ENCODE measurements around the gene SLAMF1.

Gene SLAMF1

GRCh38 chr1:160646180-160646579 is 664 bp downstream of the SLAMF1 start:
- no peak for DNase-seq (ENCODE audit: low spot score)
- no CpG with 5 or more reads among the region's 1 CpG for WGBS, 2 donors (ENCODE audit: extremely low coverage in 2 of 2, insufficient read length in 2 of 2, insufficient replicate concordance in 1 of 2)
- H3K23ac ChIP-seq (ENCODE audit: low read depth, low read length, poor library complexity): no peak overlapping the region

GRCh38 chr1:160645386-160646130 is 1.3 kb downstream of the SLAMF1 start:
- no peak for DNase-seq (ENCODE audit: low spot score)
- no CpG with 5 or more reads among the region's 13 CpGs for WGBS, 2 donors (ENCODE audit: extremely low coverage in 2 of 2, insufficient read length in 2 of 2, insufficient replicate concordance in 1 of 2)
- no peak overlapping the region for H3K23ac ChIP-seq (ENCODE audit: low read depth, low read length, poor library complexity)

More at GRCh38 chr1:160646180-160646579, 664 bp downstream of the SLAMF1 start:
- Histone ChIP-seq H3K9me3 (replicated peaks in 1 of 2; ENCODE audit: control insufficient read depth in 2 of 2, insufficient read depth in 1 of 2, low read depth in 1 of 2, low read length in 2 of 2) (no peaks in the 10 kb centered on the region), H3K9ac (ENCODE audit: low read depth, low read length, poor library complexity) (no peak overlapping the region), H2AK5ac (ENCODE audit: low read depth, low read length) (no peak overlapping the region), H2BK15ac (ENCODE audit: low read length) (no peak overlapping the region), H3K18ac (ENCODE audit: low read length) (no peak overlapping the region), H3K14ac (ENCODE audit: low read length) (no peak overlapping the region), H4K8ac (ENCODE audit: low read depth, low read length) (no peak overlapping the region), H2BK120ac (ENCODE audit: low read depth, low read length) (no peak overlapping the region), H3K4me2 (ENCODE audit: insufficient read depth, low read length, poor library complexity, severe bottlenecking) (no peak overlapping the region), H3K4me3 (ENCODE audit: low read length in 2 of 2) (no peak overlapping the region), H2BK5ac (ENCODE audit: low read length) (no peak overlapping the region), H2BK12ac (ENCODE audit: low read length) (no peak overlapping the region), H3K27ac (replicated peaks; ENCODE audit: low read length) (no peak overlapping the region), H2AFZ (ENCODE audit: low read length) (no peak overlapping the region), H3K4me1 (ENCODE audit: control insufficient read depth in 2 of 2, insufficient read depth in 1 of 2, low read depth in 1 of 2, low read length in 2 of 2) (no peaks in the 10 kb centered on the region), H4K91ac (ENCODE audit: low read depth, low read length, poor library complexity) (no peak overlapping the region), H3K36me3 (replicated peaks in 1 of 2; ENCODE audit: control insufficient read depth in 2 of 2, insufficient read depth in 2 of 2, low read length in 2 of 2) (no peaks in the 10 kb centered on the region), H3K4ac (ENCODE audit: low read length) (no peak overlapping the region), H3K79me1 (ENCODE audit: low read depth, low read length) (no peaks in the 10 kb centered on the region), H3K27me3 (ENCODE audit: control insufficient read depth in 3 of 3, insufficient read depth in 3 of 3, low read depth in 1 of 3, low read length in 3 of 3) (peaks cover 0 to 3% (median 0%) of the 10 kb centered on the region in 3 experiments)

GRCh38 chr1:160644399-160644798 is 2.4 kb downstream of the SLAMF1 start:
- Histone ChIP-seq H3K4me3 (ENCODE audit: low read length in 2 of 2) (no peak overlapping the region), H3K27ac (replicated peaks; ENCODE audit: low read length) (no peak overlapping the region), H3K4ac (ENCODE audit: low read length) (no peak overlapping the region)

More at GRCh38 chr1:160645386-160646130, 1.3 kb downstream of the SLAMF1 start:
- no peak overlapping the region for H3K18ac ChIP-seq (ENCODE audit: low read length)
- no peak overlapping the region for H4K91ac ChIP-seq (ENCODE audit: low read depth, low read length, poor library complexity)
- H3K4me1 ChIP-seq (ENCODE audit: control insufficient read depth in 2 of 2, insufficient read depth in 1 of 2, low read depth in 1 of 2, low read length in 2 of 2): no peaks in the 10 kb centered on the region
- no peak overlapping the region for H3K14ac ChIP-seq (ENCODE audit: low read length)
- H2BK120ac ChIP-seq (ENCODE audit: low read depth, low read length): no peak overlapping the region
- H2BK12ac ChIP-seq (ENCODE audit: low read length): no peak overlapping the region
- H2AFZ ChIP-seq (ENCODE audit: low read length): no peak overlapping the region
- no peak overlapping the region for H3K27ac ChIP-seq (replicated peaks; ENCODE audit: low read length)
- H3K9me3 ChIP-seq (replicated peaks in 1 of 2; ENCODE audit: control insufficient read depth in 2 of 2, insufficient read depth in 1 of 2, low read depth in 1 of 2, low read length in 2 of 2): no peaks in the 10 kb centered on the region
- no peak overlapping the region for H3K4me2 ChIP-seq (ENCODE audit: insufficient read depth, low read length, poor library complexity, severe bottlenecking)
- H2BK5ac ChIP-seq (ENCODE audit: low read length): no peak overlapping the region
- H4K8ac ChIP-seq (ENCODE audit: low read depth, low read length): no peak overlapping the region
- H3K27me3 ChIP-seq (ENCODE audit: control insufficient read depth in 3 of 3, insufficient read depth in 3 of 3, low read depth in 1 of 3, low read length in 3 of 3): no peaks in the 10 kb centered on the region
- no peaks in the 10 kb centered on the region for H3K79me1 ChIP-seq (ENCODE audit: low read depth, low read length)
- no peak overlapping the region for H2BK15ac ChIP-seq (ENCODE audit: low read length)
- H2AK5ac ChIP-seq (ENCODE audit: low read depth, low read length): no peak overlapping the region
- H3K4me3 ChIP-seq (ENCODE audit: low read length in 2 of 2): no peak overlapping the region
- H3K4ac ChIP-seq (ENCODE audit: low read length): no peak overlapping the region
- no peak overlapping the region for H3K9ac ChIP-seq (ENCODE audit: low read depth, low read length, poor library complexity)
- no peaks in the 10 kb centered on the region for H3K36me3 ChIP-seq (replicated peaks in 1 of 2; ENCODE audit: control insufficient read depth in 2 of 2, insufficient read depth in 2 of 2, low read length in 2 of 2)

GRCh38 chr1:160643138-160643537 is 3.7 kb downstream of the SLAMF1 start:
- no peak overlapping the region for H2BK15ac ChIP-seq (ENCODE audit: low read length)
- H4K8ac ChIP-seq (ENCODE audit: low read depth, low read length): no peak overlapping the region
- H3K4me1 ChIP-seq (ENCODE audit: control insufficient read depth in 2 of 2, insufficient read depth in 1 of 2, low read depth in 1 of 2, low read length in 2 of 2): no peaks in the 10 kb centered on the region
- no peak overlapping the region for H2BK120ac ChIP-seq (ENCODE audit: low read depth, low read length)
- no peak overlapping the region for H2BK5ac ChIP-seq (ENCODE audit: low read length)
- no peak overlapping the region for H3K18ac ChIP-seq (ENCODE audit: low read length)
- H3K9ac ChIP-seq (ENCODE audit: low read depth, low read length, poor library complexity): no peak overlapping the region
- WGBS, 2 donors (ENCODE audit: extremely low coverage in 2 of 2, insufficient read length in 2 of 2, insufficient replicate concordance in 1 of 2): no CpG with 5 or more reads among the region's 5 CpGs
- H3K14ac ChIP-seq (ENCODE audit: low read length): no peak overlapping the region
- no peak overlapping the region for H3K27ac ChIP-seq (replicated peaks; ENCODE audit: low read length)
- no peak overlapping the region for H3K23ac ChIP-seq (ENCODE audit: low read depth, low read length, poor library complexity)
- no peaks in the 10 kb centered on the region for H3K9me3 ChIP-seq (replicated peaks in 1 of 2; ENCODE audit: control insufficient read depth in 2 of 2, insufficient read depth in 1 of 2, low read depth in 1 of 2, low read length in 2 of 2)
- no peaks in the 10 kb centered on the region for H3K27me3 ChIP-seq (ENCODE audit: control insufficient read depth in 3 of 3, insufficient read depth in 3 of 3, low read depth in 1 of 3, low read length in 3 of 3)
- no peak overlapping the region for H2BK12ac ChIP-seq (ENCODE audit: low read length)
- no peak overlapping the region for H3K4me2 ChIP-seq (ENCODE audit: insufficient read depth, low read length, poor library complexity, severe bottlenecking)
- no peaks in the 10 kb centered on the region for H3K79me1 ChIP-seq (ENCODE audit: low read depth, low read length)
- no peak overlapping the region for H3K4me3 ChIP-seq (ENCODE audit: low read length in 2 of 2)
- H3K4ac ChIP-seq (ENCODE audit: low read length): no peak overlapping the region
- no peaks in the 10 kb centered on the region for H3K36me3 ChIP-seq (replicated peaks in 1 of 2; ENCODE audit: control insufficient read depth in 2 of 2, insufficient read depth in 2 of 2, low read length in 2 of 2)
- no peak overlapping the region for H4K91ac ChIP-seq (ENCODE audit: low read depth, low read length, poor library complexity)
- DNase-seq (ENCODE audit: low spot score): no peak
- no peak overlapping the region for H2AFZ ChIP-seq (ENCODE audit: low read length)
- no peak overlapping the region for H2AK5ac ChIP-seq (ENCODE audit: low read depth, low read length)

More at GRCh38 chr1:160644399-160644798, 2.4 kb downstream of the SLAMF1 start:
- H2BK120ac ChIP-seq (ENCODE audit: low read depth, low read length): no peak overlapping the region
- H2AK5ac ChIP-seq (ENCODE audit: low read depth, low read length): no peak overlapping the region
- H4K91ac ChIP-seq (ENCODE audit: low read depth, low read length, poor library complexity): no peak overlapping the region
- no peak overlapping the region for H3K14ac ChIP-seq (ENCODE audit: low read length)
- no peak overlapping the region for H2BK5ac ChIP-seq (ENCODE audit: low read length)
- H3K18ac ChIP-seq (ENCODE audit: low read length): no peak overlapping the region
- H4K8ac ChIP-seq (ENCODE audit: low read depth, low read length): no peak overlapping the region
- H3K4me1 ChIP-seq (ENCODE audit: control insufficient read depth in 2 of 2, insufficient read depth in 1 of 2, low read depth in 1 of 2, low read length in 2 of 2): no peaks in the 10 kb centered on the region
- no peak overlapping the region for H2BK15ac ChIP-seq (ENCODE audit: low read length)
- H3K27me3 ChIP-seq (ENCODE audit: control insufficient read depth in 3 of 3, insufficient read depth in 3 of 3, low read depth in 1 of 3, low read length in 3 of 3): no peaks in the 10 kb centered on the region
- no peaks in the 10 kb centered on the region for H3K36me3 ChIP-seq (replicated peaks in 1 of 2; ENCODE audit: control insufficient read depth in 2 of 2, insufficient read depth in 2 of 2, low read length in 2 of 2)
- H3K9ac ChIP-seq (ENCODE audit: low read depth, low read length, poor library complexity): no peak overlapping the region
- no peak overlapping the region for H3K4me2 ChIP-seq (ENCODE audit: insufficient read depth, low read length, poor library complexity, severe bottlenecking)
- no peak overlapping the region for H3K23ac ChIP-seq (ENCODE audit: low read depth, low read length, poor library complexity)
- no peak overlapping the region for H2BK12ac ChIP-seq (ENCODE audit: low read length)
- no peaks in the 10 kb centered on the region for H3K79me1 ChIP-seq (ENCODE audit: low read depth, low read length)
- H2AFZ ChIP-seq (ENCODE audit: low read length): no peak overlapping the region
- no peaks in the 10 kb centered on the region for H3K9me3 ChIP-seq (replicated peaks in 1 of 2; ENCODE audit: control insufficient read depth in 2 of 2, insufficient read depth in 1 of 2, low read depth in 1 of 2, low read length in 2 of 2)
- no peak for DNase-seq (ENCODE audit: low spot score)
